ENCODE data around the gene RHOF. TPM values are rescaled to one million over a fixed set of nuclear protein-coding genes. Genes with fewer than 3 reads are reported as not detected.
A peak's percentile ranks its signal among the peaks of the same experiment; 100 is the strongest.

Gene RHOF
- total RNA-seq, 2 experiments from 2014 or later = 108 to 116 TPM

GRCh38 chr12:121822393-121823100, 29.1 kb upstream of the RHOF start:
- Mint-ChIP-seq H3K27me3 (no peaks in the 10 kb centered on the region), H3K4me3 (no peak overlapping the region), H3K27ac (no peak overlapping the region), H3K36me3 (ENCODE audit: low read depth) (peaks cover 21% of the 10 kb centered on the region), H3K9me3 (no peaks in the 10 kb centered on the region), H3K4me1 (ENCODE audit: low read depth) (peaks cover 2% of the 10 kb centered on the region)
- POLR2A ChIA-PET = interaction anchor here (0.7 to 0.8 kb wide), 2 partner anchors 9 to 16 kb away, joined by 3 read pairs; no protein-coding TSS in a partner anchor
- intact Hi-C loops (cut with micrococcal nuclease) = no loop called here
- ATAC-seq (no peak), DNase-seq (no peak)
- CTCF ChIA-PET = no interaction called here
- TF ChIP-seq CTCF (IDR thresholded peaks at IDR 0.05) = no peak

DNA sequence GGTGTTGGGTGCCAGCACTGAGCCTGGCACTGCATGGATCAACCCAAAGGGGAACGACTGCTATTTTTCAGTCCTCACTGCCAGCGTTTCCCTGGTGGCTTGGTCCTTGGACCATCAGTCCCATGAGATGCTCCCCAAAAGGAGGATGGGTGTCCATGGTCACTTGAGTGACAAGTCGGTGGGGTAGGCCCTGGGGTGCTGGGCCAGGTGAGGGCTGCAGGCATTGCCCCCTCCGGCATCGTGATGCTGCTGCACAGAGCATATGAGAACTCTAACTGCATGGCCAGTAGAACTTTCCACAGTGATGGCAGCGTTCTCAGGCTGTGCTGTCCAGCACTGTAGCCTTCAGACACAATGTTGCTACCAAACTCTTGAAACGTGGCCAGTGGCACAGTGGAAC, 26.6 kb upstream of the RHOF start:
- POLR2A ChIA-PET = interaction anchor here (0.6 to 0.8 kb wide), 3 partner anchors 8 to 342 kb away, joined by 3 to 4 read pairs (median 3); no protein-coding TSS in a partner anchor
- intact Hi-C loops (cut with micrococcal nuclease) = no loop called here
- Mint-ChIP-seq H3K4me1 (ENCODE audit: low read depth) (peaks cover 3% of the 10 kb centered on the region), H3K36me3 (ENCODE audit: low read depth) (peaks cover 26% of the 10 kb centered on the region), H3K9me3 (no peaks in the 10 kb centered on the region), H3K4me3 (no peak overlapping the region), H3K27me3 (no peaks in the 10 kb centered on the region), H3K27ac (no peak overlapping the region)
- ATAC-seq = no peak
- CTCF ChIA-PET = interaction anchor here (0.9 to 1.4 kb wide), 2 partner anchors 9 to 26 kb away, joined by 5 to 6 read pairs; no protein-coding TSS in a partner anchor
- no peak for TF ChIP-seq CTCF (IDR thresholded peaks at IDR 0.05)
- no peak for DNase-seq

- TF ChIP-seq CTCF (IDR thresholded peaks at IDR 0.05) = no peak
- H3K36me3 Mint-ChIP-seq (ENCODE audit: low read depth) = peaks cover 25% of the 10 kb centered on the region
- ChIA-PET CTCF (interaction anchor here (1.0 kb wide), 1 partner anchor 25 kb away, joined by 3 read pairs; no protein-coding TSS in a partner anchor), POLR2A (no interaction called here)
- ATAC-seq (no peak), DNase-seq (no peak)
- peak overlapping the region; percentile 30 for H3K27ac Mint-ChIP-seq
- H3K4me1 Mint-ChIP-seq (ENCODE audit: low read depth) = peaks cover 3% of the 10 kb centered on the region
- H3K4me3 Mint-ChIP-seq = no peak overlapping the region
- no peaks in the 10 kb centered on the region for H3K27me3 Mint-ChIP-seq
- intact Hi-C loops (cut with micrococcal nuclease) = no loop called here
- H3K9me3 Mint-ChIP-seq = no peaks in the 10 kb centered on the region
These were observed 25.9 kb upstream of the RHOF start for GRCh38 chr12:121819212-121819949.

DNA sequence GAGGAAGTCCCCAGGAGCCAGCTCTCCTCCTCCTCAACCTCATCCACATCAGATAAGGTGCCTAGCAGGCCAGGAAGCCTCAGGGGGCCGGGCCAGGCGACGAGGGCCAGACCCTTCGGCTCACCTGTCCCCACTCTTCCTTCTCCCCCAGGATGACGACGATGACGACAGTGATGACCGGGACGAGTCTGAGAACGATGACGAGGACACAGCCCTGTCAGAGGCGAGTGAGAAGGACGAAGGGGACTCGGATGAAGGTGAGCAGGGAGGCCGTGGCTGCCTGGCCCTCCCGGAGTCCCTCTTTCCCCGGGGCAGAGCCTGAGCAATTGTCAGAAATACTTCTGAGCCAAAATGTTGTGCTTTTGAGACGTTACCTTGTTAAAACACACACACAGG, 24.2 kb upstream of the RHOF start:
- CTCF ChIA-PET = no interaction called here
- no peak for TF ChIP-seq CTCF (IDR thresholded peaks at IDR 0.05)
- Mint-ChIP-seq H3K9me3 (no peaks in the 10 kb centered on the region), H3K36me3 (ENCODE audit: low read depth) (peaks cover 36% of the 10 kb centered on the region), H3K4me1 (ENCODE audit: low read depth) (peaks cover 16% of the 10 kb centered on the region), H3K27ac (no peak overlapping the region), H3K27me3 (no peaks in the 10 kb centered on the region), H3K4me3 (no peak overlapping the region)
- POLR2A ChIA-PET = no interaction called here
- intact Hi-C loops (cut with micrococcal nuclease) = no loop called here
- ATAC-seq = no peak
- no peak for DNase-seq
